ENCODE measurements around the gene ZNF689. TPM values are rescaled to one million over a fixed set of nuclear protein-coding genes. Genes with fewer than 3 reads are reported as not detected.

The ZNF689 gene
- total RNA-seq, 1 donor from 2014 or later: 7.1 TPM

GRCh38 chr16:30656388-30656787 is 46.2 kb upstream of the ZNF689 start:
- Mint-ChIP-seq H3K4me1 (ENCODE audit: low read depth) (peaks cover 39% of the 10 kb centered on the region), H3K36me3 (ENCODE audit: low read depth) (peaks cover 13% of the 10 kb centered on the region), H3K27me3 (ENCODE audit: low read depth) (no peaks in the 10 kb centered on the region), H3K4me3 (ENCODE audit: unreplicated experiment) (no peak overlapping the region), H3K27ac (ENCODE audit: unreplicated experiment) (peak overlapping the region; percentile 65), H3K9me3 (ENCODE audit: low read depth) (no peaks in the 10 kb centered on the region)
- DNase-seq (ENCODE audit: low spot score): no peak
- TF ChIP-seq CTCF (IDR thresholded peaks at IDR 0.05): no peak

GRCh38 chr16:30655815-30656347 is 45.7 kb upstream of the ZNF689 start:
- H3K36me3 Mint-ChIP-seq (ENCODE audit: low read depth): peaks cover 11% of the 10 kb centered on the region
- H3K4me1 Mint-ChIP-seq (ENCODE audit: low read depth): peaks cover 34% of the 10 kb centered on the region
- DNase-seq (ENCODE audit: low spot score): no peak
- no peaks in the 10 kb centered on the region for H3K9me3 Mint-ChIP-seq (ENCODE audit: low read depth)
- H3K4me3 Mint-ChIP-seq (ENCODE audit: unreplicated experiment): no peak overlapping the region
- no peak for TF ChIP-seq CTCF (IDR thresholded peaks at IDR 0.05)
- no peaks in the 10 kb centered on the region for H3K27me3 Mint-ChIP-seq (ENCODE audit: low read depth)
- no peak overlapping the region for H3K27ac Mint-ChIP-seq (ENCODE audit: unreplicated experiment)

GRCh38 chr16:30654856-30655255 is 44.7 kb upstream of the ZNF689 start:
- peaks cover 8% of the 10 kb centered on the region for H3K36me3 Mint-ChIP-seq (ENCODE audit: low read depth)
- TF ChIP-seq CTCF (IDR thresholded peaks at IDR 0.05): no peak
- no peak overlapping the region for H3K27ac Mint-ChIP-seq (ENCODE audit: unreplicated experiment)
- H3K9me3 Mint-ChIP-seq (ENCODE audit: low read depth): no peaks in the 10 kb centered on the region
- peaks cover 34% of the 10 kb centered on the region for H3K4me1 Mint-ChIP-seq (ENCODE audit: low read depth)
- H3K4me3 Mint-ChIP-seq (ENCODE audit: unreplicated experiment): no peak overlapping the region
- no peak for DNase-seq (ENCODE audit: low spot score)
- no peaks in the 10 kb centered on the region for H3K27me3 Mint-ChIP-seq (ENCODE audit: low read depth)

- Mint-ChIP-seq H3K4me1 (ENCODE audit: low read depth) (peaks cover 34% of the 10 kb centered on the region), H3K4me3 (ENCODE audit: unreplicated experiment) (no peak overlapping the region)
Observed at GRCh38 chr16:30652718-30653117, 42.5 kb upstream of the ZNF689 start.

GRCh38 chr16:30652005-30652296 is 41.8 kb upstream of the ZNF689 start:
- H3K36me3 Mint-ChIP-seq (ENCODE audit: low read depth): peaks cover 8% of the 10 kb centered on the region
- H3K4me1 Mint-ChIP-seq (ENCODE audit: low read depth): peaks cover 26% of the 10 kb centered on the region
- no peak for DNase-seq (ENCODE audit: low spot score)
- H3K27me3 Mint-ChIP-seq (ENCODE audit: low read depth): no peaks in the 10 kb centered on the region
- H3K4me3 Mint-ChIP-seq (ENCODE audit: unreplicated experiment): peak overlapping the region; percentile 89
- H3K27ac Mint-ChIP-seq (ENCODE audit: unreplicated experiment): peak overlapping the region; percentile 77
- H3K9me3 Mint-ChIP-seq (ENCODE audit: low read depth): no peaks in the 10 kb centered on the region
- no peak for TF ChIP-seq CTCF (IDR thresholded peaks at IDR 0.05)

More at GRCh38 chr16:30652718-30653117, 42.5 kb upstream of the ZNF689 start:
- no peak overlapping the region for H3K27ac Mint-ChIP-seq (ENCODE audit: unreplicated experiment)
- no peak for DNase-seq (ENCODE audit: low spot score)
- H3K9me3 Mint-ChIP-seq (ENCODE audit: low read depth): no peaks in the 10 kb centered on the region
- H3K27me3 Mint-ChIP-seq (ENCODE audit: low read depth): no peaks in the 10 kb centered on the region
- H3K36me3 Mint-ChIP-seq (ENCODE audit: low read depth): peaks cover 8% of the 10 kb centered on the region
- TF ChIP-seq CTCF (IDR thresholded peaks at IDR 0.05): no peak
